H1 (cell line): ENCODE results near the gene ARGLU1. TPM values are rescaled to one million over a fixed set of nuclear protein-coding genes. Genes with fewer than 3 reads are reported as not detected.

ENCODE experiments used
- SRF ChIP-seq: IDR thresholded peaks from 2 replicates; pipeline ENCODE4 v1.6.1; 2011; ENCODE audit warnings: mild to moderate bottlenecking, low read depth, low read length, moderate library complexity
- polyA plus RNA-seq, 7 experiments: library from polyadenylated mRNA; depleted of rRNA in 3 of 7; stranded (reverse) in 5 of 7; unstranded in 2 of 7; fragments of >200 nt in 5 of 7; fragments of 200-250 nt in 2 of 7; gene quantifications; 1 replicate in 5 of 7; 2 replicates in 1 of 7; 4 replicates in 1 of 7; pipeline versions ENCODE4 v1.2.1 to v1.2.3, GENCODE V29; 2011 to 2013; ENCODE audit warnings: missing spikeins in 2 of 7, mixed read lengths in 2 of 7
- total RNA-seq: library from RNA; stranded (reverse); fragmentation: NEBNext Ultra II Directional; extraction: Animal tissue kit (Norgen Biotek cat#: 25700); gene quantifications from 2 replicates; pipeline ENCODE4 v1.2.1, GENCODE V29; 2021

Gene ARGLU1
- total and polyA plus RNA-seq, 2 of the 8 experiments (the other 6 are each of a cell fraction or from before 2014, with no cell fraction given) = 47.8 to 84.9 TPM

- no peak for TF ChIP-seq SRF
Observed at GRCh38 chr13:106522898-106523525, 44.9 kb downstream of the ARGLU1 start (continued).
